GM12878 (cell line): ENCODE results near the gene EML1. TPM values are rescaled to one million over a fixed set of nuclear protein-coding genes. Genes with fewer than 3 reads are reported as not detected.

ENCODE experiments used
- ATAC-seq: fragments of 200-7000 bp; cut with Tn5 transposase; 3 replicates; pipeline ENCODE4 v1.9.1; 2020; ENCODE audit warnings: mild to moderate bottlenecking, moderate library complexity
- BruUV-seq: library from RNA; stranded (reverse); fragments of 400-500 nt; replicated peaks from 2 replicates; lab custom pipeline; 2021; lab: Mats Ljungman, UMichigan
- CTCF ChIA-PET: fragments of 300-600 bp; sonication (Branson Sonifier 250); formaldehyde crosslinking; extraction: SDS; loops from one replicate; lab custom pipeline; 2021; ENCODE audit warnings: inconsistent platforms; lab: Yijun Ruan, JAX
- POLR2A ChIA-PET: fragments of 350-600 bp; formaldehyde crosslinking; extraction: SDS; loops from one replicate; lab custom pipeline; 2021; ENCODE audit warnings: inconsistent platforms; lab: Charles Lee
- RAD21 ChIA-PET: fragments of 300-600 bp; sonication (Branson Sonifier 250); formaldehyde crosslinking; loops from one replicate; lab custom pipeline; 2023; ENCODE audit warnings: antibody characterized with exemption; ENCODE audit not compliant: unreplicated experiment; lab: Charles Lee
- SMC1A ChIA-PET: fragments of 300-600 bp; sonication (Branson Sonifier 250); formaldehyde crosslinking; loops from one replicate; lab custom pipeline; 2023; ENCODE audit not compliant: unreplicated experiment, uncharacterized antibody; lab: Charles Lee
- DNase-seq: peaks from one replicate; pipeline ENCODE4 v3.0.0-alpha.2; 2011; ENCODE audit warnings: low read depth, low spot score
- FAIRE-seq: peaks from 3 replicates; lab custom pipeline; 2011; peaks lifted over from hg19 to GRCh38; lab: Jason Lieb, UNC
- H2AFZ ChIP-seq: 2 replicates; pipeline ENCODE4 v1.6.0; 2011; ENCODE audit warnings: low read depth, low read length, control low read depth; ENCODE audit not compliant: control insufficient read depth
- H3K27ac ChIP-seq: 2 replicates; pipeline ENCODE4 v1.5.1; 2011; ENCODE audit warnings: control low read depth; ENCODE audit not compliant: control insufficient read depth, insufficient read depth
- H3K27me3 ChIP-seq, 2 experiments: replicated peaks in 1 of 2; 2 replicates each; pipeline versions ENCODE4 v1.6.0 to v1.6.1; 2011; ENCODE audit warnings: low read length in 1 of 2; ENCODE audit not compliant: control insufficient read depth in 2 of 2, insufficient read depth in 2 of 2
- H3K36me3 ChIP-seq, 2 experiments: 2 replicates each; pipeline ENCODE4 v1.5.1; 2011; ENCODE audit warnings: low read length in 1 of 2; ENCODE audit not compliant: control insufficient read depth in 2 of 2, insufficient read depth in 2 of 2
- H3K4me1 ChIP-seq: 2 replicates; pipeline ENCODE4 v1.6.1; 2011; ENCODE audit warnings: mild to moderate bottlenecking, low read length, moderate library complexity, mixed read lengths; ENCODE audit not compliant: control insufficient read depth, insufficient read depth
- H3K4me2 ChIP-seq: 2 replicates; pipeline ENCODE4 v1.6.0; 2011; ENCODE audit warnings: control low read depth; ENCODE audit not compliant: control insufficient read depth, insufficient read depth
- H3K4me3 ChIP-seq: fragments of 200-600 bp; sonication (generic); 2 replicates; pipeline ENCODE4 v1.5.1; 2016
- H3K79me2 ChIP-seq: 2 replicates; pipeline ENCODE4 v1.6.0; 2011; ENCODE audit warnings: low read length; ENCODE audit not compliant: control insufficient read depth, insufficient read depth
- H3K9ac ChIP-seq: 2 replicates; pipeline ENCODE4 v1.8.0; 2011; ENCODE audit warnings: low read length, control low read depth, mixed read lengths; ENCODE audit not compliant: control insufficient read depth, insufficient read depth
- H3K9me3 ChIP-seq: replicated peaks from 3 replicates; pipeline ENCODE4 v1.5.1; 2011; ENCODE audit warnings: mild to moderate bottlenecking, low read length; ENCODE audit not compliant: control insufficient read depth, insufficient read depth
- H4K20me1 ChIP-seq: 2 replicates; pipeline ENCODE4 v1.6.0; 2011; ENCODE audit not compliant: control insufficient read depth, insufficient read depth
- BRCA1 ChIP-seq: IDR thresholded peaks from 2 replicates; pipeline ENCODE4 v1.6.1; 2011; ENCODE audit warnings: low read depth, low read length, improper control_type of control experiment
- CHD2 ChIP-seq: IDR thresholded peaks from 2 replicates; pipeline ENCODE4 v1.6.1; 2011; ENCODE audit warnings: low read depth, low read length, improper control_type of control experiment, borderline replicate concordance
- CHD4 ChIP-seq: fragments of 200-600 bp; sonication (generic); IDR thresholded peaks from 2 replicates; pipeline ENCODE4 v1.6.1; 2016; ENCODE audit warnings: mild to moderate bottlenecking
- GABPA ChIP-seq: IDR thresholded peaks from 2 replicates; pipeline ENCODE4 v1.6.1; 2014; ENCODE audit warnings: antibody characterized with exemption, low read depth, mild to moderate bottlenecking, inconsistent platforms
- IRF4 ChIP-seq: IDR thresholded peaks from 2 replicates; pipeline ENCODE4 v1.6.1; 2011; ENCODE audit warnings: low read depth, low read length
- MTA3 ChIP-seq: IDR thresholded peaks from 2 replicates; pipeline ENCODE4 v1.6.1; 2012; ENCODE audit warnings: low read length, inconsistent platforms, borderline replicate concordance
- NFYA ChIP-seq: IDR thresholded peaks from 2 replicates; pipeline ENCODE4 v1.6.1; 2011; ENCODE audit warnings: low read depth, mild to moderate bottlenecking, low read length, improper control_type of control experiment, borderline replicate concordance
- POLR2AphosphoS5 ChIP-seq: IDR thresholded peaks from 2 replicates; pipeline ENCODE4 v1.6.1; 2011; ENCODE audit warnings: mild to moderate bottlenecking, low read length, inconsistent platforms
- RCOR1 ChIP-seq: conservative IDR thresholded peaks from 2 replicates; pipeline ENCODE4 v1.6.1; 2012; ENCODE audit warnings: low read depth, low read length, improper control_type of control experiment
- RUNX3 ChIP-seq: IDR thresholded peaks from 2 replicates; pipeline ENCODE4 v1.6.1; 2012; ENCODE audit warnings: low read length, inconsistent platforms
- STAT1 ChIP-seq: fragments of 450-650 bp; conservative IDR thresholded peaks from 2 replicates; pipeline ENCODE4 v1.6.1; 2014; ENCODE audit warnings: antibody characterized with exemption, mild to moderate bottlenecking
- TAF1 ChIP-seq: IDR thresholded peaks from 2 replicates; pipeline ENCODE4 v1.6.1; 2011; ENCODE audit warnings: mild to moderate bottlenecking, low read depth, low read length, borderline replicate concordance
- ZNF217 ChIP-seq: fragments of 450-650 bp; IDR thresholded peaks from 2 replicates; pipeline ENCODE4 v1.6.1; 2017; ENCODE audit warnings: antibody characterized with exemption, mild to moderate bottlenecking
- ZSCAN29 ChIP-seq: fragments of 450-650 bp; IDR thresholded peaks from 2 replicates; pipeline ENCODE4 v1.6.1; 2017; ENCODE audit warnings: mild to moderate bottlenecking, moderate library complexity
- WGBS: methylation state at CpG from one replicate; pipeline ENCODE4 v1.1.6; 2016; ENCODE audit warnings: low lambda C conversion rate; ENCODE audit not compliant: insufficient replicate concordance, insufficient coverage; ENCODE audit errors: missing lambda C conversion rate; 5-methylcytosine and 5-hydroxymethylcytosine counted together
- in situ Hi-C: fragments of 300-500 bp; cut with MboI; formaldehyde crosslinking; loops from 9 replicates; pipeline ENCODE4 v1.14.3; 2018; ENCODE audit warnings: mixed read lengths
- intact Hi-C: fragments of 100-400 bp; cut with micrococcal nuclease; formaldehyde crosslinking; loops from one replicate; pipeline ENCODE4 v1.14.2; 2022; ENCODE audit not compliant: unreplicated experiment
- polyA plus RNA-seq, 11 experiments: library from polyadenylated mRNA; depleted of rRNA in 4 of 11; unstranded in 6 of 11; stranded (reverse) in 5 of 11; fragments of >200 nt; fragmentation: Nextera tagmentation in 4 of 11; fragmentation: Illumina TruSeq in 1 of 11; extraction: Ambion mirVana in 4 of 11; extraction: Trizol in 1 of 11; gene quantifications; 1 replicate in 1 of 11; 2 replicates in 10 of 11; pipeline versions ENCODE4 v1.2.1 to v1.2.3, GENCODE V29; 2011 to 2016; ENCODE audit warnings: inconsistent platforms in 2 of 11, missing spikeins in 2 of 11, low read depth in 1 of 11
- total RNA-seq, 4 experiments: library from RNA; depleted of rRNA in 3 of 4; stranded (reverse); fragments of >200 nt in 3 of 4; fragmentation: Illumina TruSeq in 1 of 4; extraction: Trizol in 1 of 4; gene quantifications; 2 replicates each; pipeline versions ENCODE4 v1.2.1 to v1.2.3, GENCODE V29; 2013 to 2021
- TF ChIP-seq, protein P1 (sequence below): fragments of 450-650 bp; IDR thresholded peaks from 2 replicates; pipeline ENCODE4 v1.6.1; 2017; ENCODE audit warnings: borderline replicate concordance
- TF ChIP-seq, protein P2 (sequence below): fragments of 450-650 bp; IDR thresholded peaks from 2 replicates; pipeline ENCODE4 v1.6.1; 2018; ENCODE audit warnings: borderline replicate concordance, mild to moderate bottlenecking; ENCODE audit not compliant: partially characterized antibody
- TF ChIP-seq, protein P3 (sequence below): fragments of 450-650 bp; conservative IDR thresholded peaks from 2 replicates; pipeline ENCODE4 v1.6.1; 2017; ENCODE audit warnings: mild to moderate bottlenecking, moderate library complexity

The EML1 gene
- total and polyA plus RNA-seq, 10 of the 15 experiments (the other 5 are each of a cell fraction or from before 2014, with no cell fraction given), result 0.05 to 3.4 (median 0.11) TPM; not detected in 3

DNA sequence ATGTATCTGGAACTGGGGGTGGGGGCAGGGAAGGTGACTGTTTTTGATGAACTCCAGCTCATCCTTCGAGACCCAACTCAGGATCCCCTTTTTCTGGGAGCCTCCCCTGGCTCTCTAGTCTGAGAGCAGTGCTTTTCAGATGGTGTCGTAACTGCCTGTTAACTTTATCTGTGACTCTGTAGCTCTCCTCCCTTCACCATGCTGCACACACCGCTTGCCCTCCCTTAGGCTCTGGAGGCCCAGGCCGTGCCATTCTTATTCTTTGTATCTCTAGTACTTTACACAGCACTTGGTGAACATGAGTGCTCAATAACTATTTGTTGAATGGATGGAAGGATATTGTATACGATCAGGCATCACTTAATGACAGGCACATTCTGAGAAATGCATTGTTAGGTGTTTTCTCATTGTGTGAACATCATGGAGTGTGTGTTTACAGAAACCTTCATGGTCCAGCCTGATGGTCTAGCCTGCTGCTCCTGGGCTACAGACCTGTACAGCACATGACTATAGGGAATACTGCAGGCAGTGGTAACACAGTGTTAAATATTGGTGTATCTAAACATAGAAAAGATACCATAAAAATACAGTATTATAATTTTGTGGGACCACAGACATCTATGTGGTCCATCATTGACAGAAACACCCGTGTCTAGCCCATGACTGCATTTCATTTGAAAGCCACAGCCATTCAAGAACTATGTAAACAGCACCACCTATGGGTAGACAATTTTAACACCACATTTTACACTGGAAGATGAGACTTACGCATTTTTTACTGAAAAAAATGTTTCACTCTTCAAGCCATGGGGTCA, 91.8 kb downstream of the EML1 start:
- no peaks in the 10 kb centered on the region for H3K36me3 ChIP-seq
- in situ Hi-C loops (loop anchor here (5.0 kb wide), 2 partner anchors 203 to 358 kb away; partner anchors contain the start of gene CYP46A1), intact Hi-C loops (loop anchor here (1.0 kb wide), 3 partner anchors 155 to 367 kb away; no protein-coding TSS in a partner anchor)
- H3K27ac ChIP-seq, result no peak overlapping the region
- ChIA-PET SMC1A (interaction anchor here (0.7 to 2.2 kb wide), 4 partner anchors 12 to 204 kb away, joined by 3 to 6 read pairs (median 4); no protein-coding TSS in a partner anchor), RAD21 (interaction anchor here (1.0 to 1.2 kb wide), 2 partner anchors 155 to 234 kb away, joined by 3 to 4 read pairs; no protein-coding TSS in a partner anchor), CTCF (interaction anchor here (0.7 to 5.8 kb wide), 17 partner anchors 9 to 279 kb away, joined by 3 to 30 read pairs (median 5); partner anchors contain the start of gene CYP46A1), POLR2A (interaction anchor here (0.5 kb wide), 1 partner anchor 11 kb away, joined by 3 read pairs; no protein-coding TSS in a partner anchor)
- H3K79me2 ChIP-seq, result no peaks in the 10 kb centered on the region
- peak; percentile 7 for DNase-seq
- no peaks in the 10 kb centered on the region; a peak in 2 of 4 replicates for H3K27me3 ChIP-seq
- peak; percentile 93 for ATAC-seq
- no peaks in the 10 kb centered on the region for H3K9me3 ChIP-seq
- 28% methylated on average over 7 of the region's 7 CpGs for WGBS
- H3K4me1 ChIP-seq, result no peaks in the 10 kb centered on the region
- no peak overlapping the region for H3K9ac ChIP-seq
- H3K4me3 ChIP-seq, result no peak overlapping the region
- peak; percentile 88 for FAIRE-seq
- no peaks in the 10 kb centered on the region for H4K20me1 ChIP-seq
- BruUV-seq, result no TSS peak
- H3K4me2 ChIP-seq, result no peak overlapping the region
- H2AFZ ChIP-seq, result no peak overlapping the region
- TF ChIP-seq RUNX3 (peak; percentile 64; the same call in 1 of the 2 replicates), GABPA (no peak), ZSCAN29 (no peak), POLR2AphosphoS5 (no peak), NFYA (no peak), STAT1 (no peak), CHD4 (no peak), CHD2 (no peak), MTA3 (no peak), ZNF217 (no peak), TAF1 (no peak), IRF4 (no peak), RCOR1 (no peak), BRCA1 (no peak)
- TF ChIP-seq, protein P1, sequence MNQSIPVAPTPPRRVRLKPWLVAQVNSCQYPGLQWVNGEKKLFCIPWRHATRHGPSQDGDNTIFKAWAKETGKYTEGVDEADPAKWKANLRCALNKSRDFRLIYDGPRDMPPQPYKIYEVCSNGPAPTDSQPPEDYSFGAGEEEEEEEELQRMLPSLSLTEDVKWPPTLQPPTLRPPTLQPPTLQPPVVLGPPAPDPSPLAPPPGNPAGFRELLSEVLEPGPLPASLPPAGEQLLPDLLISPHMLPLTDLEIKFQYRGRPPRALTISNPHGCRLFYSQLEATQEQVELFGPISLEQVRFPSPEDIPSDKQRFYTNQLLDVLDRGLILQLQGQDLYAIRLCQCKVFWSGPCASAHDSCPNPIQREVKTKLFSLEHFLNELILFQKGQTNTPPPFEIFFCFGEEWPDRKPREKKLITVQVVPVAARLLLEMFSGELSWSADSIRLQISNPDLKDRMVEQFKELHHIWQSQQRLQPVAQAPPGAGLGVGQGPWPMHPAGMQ, result no peak
- TF ChIP-seq, protein P2, sequence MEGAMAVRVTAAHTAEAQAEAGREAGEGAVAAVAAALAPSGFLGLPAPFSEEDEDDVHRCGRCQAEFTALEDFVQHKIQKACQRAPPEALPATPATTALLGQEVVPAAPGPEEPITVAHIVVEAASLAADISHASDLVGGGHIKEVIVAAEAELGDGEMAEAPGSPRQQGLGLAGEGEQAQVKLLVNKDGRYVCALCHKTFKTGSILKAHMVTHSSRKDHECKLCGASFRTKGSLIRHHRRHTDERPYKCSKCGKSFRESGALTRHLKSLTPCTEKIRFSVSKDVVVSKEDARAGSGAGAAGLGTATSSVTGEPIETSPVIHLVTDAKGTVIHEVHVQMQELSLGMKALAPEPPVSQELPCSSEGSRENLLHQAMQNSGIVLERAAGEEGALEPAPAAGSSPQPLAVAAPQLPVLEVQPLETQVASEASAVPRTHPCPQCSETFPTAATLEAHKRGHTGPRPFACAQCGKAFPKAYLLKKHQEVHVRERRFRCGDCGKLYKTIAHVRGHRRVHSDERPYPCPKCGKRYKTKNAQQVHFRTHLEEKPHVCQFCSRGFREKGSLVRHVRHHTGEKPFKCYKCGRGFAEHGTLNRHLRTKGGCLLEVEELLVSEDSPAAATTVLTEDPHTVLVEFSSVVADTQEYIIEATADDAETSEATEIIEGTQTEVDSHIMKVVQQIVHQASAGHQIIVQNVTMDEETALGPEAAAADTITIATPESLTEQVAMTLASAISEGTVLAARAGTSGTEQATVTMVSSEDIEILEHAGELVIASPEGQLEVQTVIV, result no peak
- TF ChIP-seq, protein P3, sequence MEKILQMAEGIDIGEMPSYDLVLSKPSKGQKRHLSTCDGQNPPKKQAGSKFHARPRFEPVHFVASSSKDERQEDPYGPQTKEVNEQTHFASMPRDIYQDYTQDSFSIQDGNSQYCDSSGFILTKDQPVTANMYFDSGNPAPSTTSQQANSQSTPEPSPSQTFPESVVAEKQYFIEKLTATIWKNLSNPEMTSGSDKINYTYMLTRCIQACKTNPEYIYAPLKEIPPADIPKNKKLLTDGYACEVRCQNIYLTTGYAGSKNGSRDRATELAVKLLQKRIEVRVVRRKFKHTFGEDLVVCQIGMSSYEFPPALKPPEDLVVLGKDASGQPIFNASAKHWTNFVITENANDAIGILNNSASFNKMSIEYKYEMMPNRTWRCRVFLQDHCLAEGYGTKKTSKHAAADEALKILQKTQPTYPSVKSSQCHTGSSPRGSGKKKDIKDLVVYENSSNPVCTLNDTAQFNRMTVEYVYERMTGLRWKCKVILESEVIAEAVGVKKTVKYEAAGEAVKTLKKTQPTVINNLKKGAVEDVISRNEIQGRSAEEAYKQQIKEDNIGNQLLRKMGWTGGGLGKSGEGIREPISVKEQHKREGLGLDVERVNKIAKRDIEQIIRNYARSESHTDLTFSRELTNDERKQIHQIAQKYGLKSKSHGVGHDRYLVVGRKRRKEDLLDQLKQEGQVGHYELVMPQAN, result no peak
